GM18508 (cell line): ENCODE measurements around the gene ICA1.
"Not testable (repeated sequence)": the region's sequence is repeated elsewhere in the genome, so short reads cannot be mapped to it uniquely, and the experiment has no call there.

ENCODE experiments used
- ATAC-seq: cut with Tn5 transposase; IDR thresholded peaks from one replicate; pipeline ENCODE4 v1.9.1; 2021; ENCODE audit warnings: moderate number of reproducible peaks; ENCODE audit not compliant: insufficient read depth, unreplicated experiment

Gene ICA1

GRCh38 chr7:8271960-8272359, 10.0 kb upstream of the ICA1 start:
- ATAC-seq: no peak

GRCh38 chr7:8263048-8263447, 1.1 kb upstream of the ICA1 start:
- no peak for ATAC-seq

- no peak for ATAC-seq
These were observed 884 bp downstream of the ICA1 start for GRCh38 chr7:8260871-8261694.

- ATAC-seq: no peak
These were observed 2.3 kb downstream of the ICA1 start for GRCh38 chr7:8259586-8260222.

- ATAC-seq: no peak
These were observed 3.2 kb downstream of the ICA1 start for GRCh38 chr7:8258734-8259133.

- ATAC-seq: no peak
These were observed 3.8 kb downstream of the ICA1 start for GRCh38 chr7:8258166-8258565.

GRCh38 chr7:8255680-8256655, 6.0 kb downstream of the ICA1 start:
- ATAC-seq: no peak

- ATAC-seq: no peak
These were observed 7.3 kb downstream of the ICA1 start for GRCh38 chr7:8254667-8255066.

GRCh38 chr7:8254215-8254614, 7.8 kb downstream of the ICA1 start:
- no peak for ATAC-seq

GRCh38 chr7:8251195-8251594, 10.8 kb downstream of the ICA1 start:
- ATAC-seq: no peak

GRCh38 chr7:8250547-8250946, 11.4 kb downstream of the ICA1 start:
- no peak for ATAC-seq

GRCh38 chr7:8249121-8249520, 12.8 kb downstream of the ICA1 start:
- ATAC-seq: no peak

GRCh38 chr7:8246020-8246419, 15.9 kb downstream of the ICA1 start:
- no peak for ATAC-seq

GRCh38 chr7:8245032-8245431, 16.9 kb downstream of the ICA1 start:
- ATAC-seq: not testable (repeated sequence)

- not testable (repeated sequence) for ATAC-seq
These were observed 18.9 kb downstream of the ICA1 start for GRCh38 chr7:8243059-8243458.

- not testable (repeated sequence) for ATAC-seq
These were observed 22.1 kb downstream of the ICA1 start for GRCh38 chr7:8239702-8240362.

- ATAC-seq: no peak
These were observed 25.1 kb downstream of the ICA1 start for GRCh38 chr7:8236780-8237407.

GRCh38 chr7:8232999-8233847, 28.7 kb downstream of the ICA1 start:
- ATAC-seq: no peak

GRCh38 chr7:8229927-8230326, 32.0 kb downstream of the ICA1 start:
- no peak for ATAC-seq
